ENCODE results near the gene GAK.
"Not testable (repeated sequence)": the region's sequence is repeated elsewhere in the genome, so short reads cannot be mapped to it uniquely, and the experiment has no call there.

Gene GAK

GRCh38 chr4:931960-932712 lies at the start of gene GAK, which contains the start of gene TMEM175:
TSS of gene GAK (minus strand) at chr4:932316. CDS start at chr4:932187, 129 bp downstream.
TSS of gene TMEM175 (plus strand) at chr4:932460. CDS start at chr4:947740, 15,280 bp downstream.
- DNase-seq = peak; percentile 80

GRCh38 chr4:978957-979701 lies 47.0 kb upstream of the GAK start:
- no peak for DNase-seq

- DNase-seq = not testable (repeated sequence)
These were observed 43.9 kb upstream of the GAK start for GRCh38 chr4:976016-976415.

- DNase-seq = no peak
These were observed 42.6 kb upstream of the GAK start for GRCh38 chr4:974668-975067.

GRCh38 chr4:973431-974397 lies 41.6 kb upstream of the GAK start, which contains the start of gene DGKQ:
TSS of gene DGKQ (minus strand) at chr4:973569. CDS start at chr4:973482, 87 bp downstream.
- DNase-seq = peak; percentile 39

GRCh38 chr4:972651-973424 lies 40.7 kb upstream of the GAK start:
- no peak for DNase-seq

- no peak for DNase-seq
These were observed 39.8 kb upstream of the GAK start for GRCh38 chr4:971666-972500.

- DNase-seq = no peak
These were observed 38.9 kb upstream of the GAK start for GRCh38 chr4:970854-971520.

- DNase-seq = no peak
These were observed 38.1 kb upstream of the GAK start for GRCh38 chr4:970046-970745.

GRCh38 chr4:968621-969394 lies 36.7 kb upstream of the GAK start:
- DNase-seq = no peak

- no peak for DNase-seq
These were observed 36.1 kb upstream of the GAK start for GRCh38 chr4:968221-968620.

GRCh38 chr4:967113-968104 lies 35.3 kb upstream of the GAK start:
- no peak for DNase-seq

- no peak for DNase-seq
These were observed 34.4 kb upstream of the GAK start for GRCh38 chr4:966266-967112.

GRCh38 chr4:965766-966134 lies 33.6 kb upstream of the GAK start:
- no peak for DNase-seq

GRCh38 chr4:965048-965765 lies 33.1 kb upstream of the GAK start:
- DNase-seq = no peak

- no peak for DNase-seq
These were observed 32.4 kb upstream of the GAK start for GRCh38 chr4:964346-965025.

Data from NCI-H526 treated with DMSO at 0.1 percent for 48 hours (cell line).